GM23248 (cell line): ENCODE data around the gene CAB39.

Source experiments
- EZH2 ChIP-seq: fragments of 200-600 bp; sonication (generic); IDR thresholded peaks from 2 replicates; pipeline ENCODE4 v1.6.1; 2018; ENCODE audit warnings: antibody characterized with exemption, mild to moderate bottlenecking; ENCODE audit not compliant: insufficient read depth, poor library complexity, severe bottlenecking
- EZH2phosphoT487 ChIP-seq: fragments of 200-600 bp; sonication (generic); IDR thresholded peaks from 2 replicates; pipeline ENCODE4 v1.6.1; 2018; ENCODE audit warnings: antibody characterized with exemption, moderate library complexity, mild to moderate bottlenecking, low read depth; ENCODE audit not compliant: insufficient read depth

DNA sequence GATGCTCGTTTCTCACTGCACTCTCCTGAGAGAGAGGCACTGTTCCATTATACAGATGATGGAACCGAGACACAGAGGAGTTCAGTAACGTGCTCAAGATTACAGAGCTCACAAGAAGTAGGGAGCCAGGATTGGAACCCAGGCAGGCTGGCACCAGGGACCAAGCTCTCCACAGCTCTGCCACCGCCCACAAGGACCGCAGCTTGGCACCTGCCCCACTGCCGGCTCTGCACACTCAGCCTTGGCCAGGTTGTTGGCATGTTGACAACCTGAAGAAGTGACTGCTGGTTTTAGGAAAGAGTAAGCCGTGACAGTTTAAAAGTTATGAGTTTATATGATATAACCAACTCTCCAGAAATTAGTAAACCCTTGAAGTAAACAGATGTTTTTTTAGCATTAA lies 104.1 kb downstream of the CAB39 start:
- TF ChIP-seq EZH2 (no peak), EZH2phosphoT487 (no peak)
